HL-60/S4 treated with phorbol 12-myristate 13-acetate at 8.2 ng/mL for 4 days and 3 days (cell line): ENCODE measurements around the gene ABHD5.

Source experiments
- in situ Hi-C: fragments of 300-500 bp; cut with MboI; formaldehyde crosslinking; loops from 2 replicates; pipeline ENCODE4 v1.15.0; 2022; ENCODE audit warnings: low sequenced_read_pairs

Gene ABHD5

GRCh38 chr3:43710607-43711006 lies 19.9 kb downstream of the ABHD5 start:
- in situ Hi-C loops, result no loop called here

- in situ Hi-C loops, result no loop called here
Observed at GRCh38 chr3:43718296-43718695, 27.6 kb downstream of the ABHD5 start.

GRCh38 chr3:43723121-43723734 lies 32.5 kb downstream of the ABHD5 start:
- in situ Hi-C loops, result no loop called here

- in situ Hi-C loops, result no loop called here
Observed at GRCh38 chr3:43726521-43726920, 35.8 kb downstream of the ABHD5 start.

- in situ Hi-C loops, result no loop called here
Observed at GRCh38 chr3:43727930-43728329, 37.2 kb downstream of the ABHD5 start.

GRCh38 chr3:43728476-43728875 lies 37.7 kb downstream of the ABHD5 start:
- in situ Hi-C loops, result no loop called here

GRCh38 chr3:43728947-43729346 lies 38.2 kb downstream of the ABHD5 start:
- in situ Hi-C loops, result no loop called here

GRCh38 chr3:43729707-43730414 lies 39.1 kb downstream of the ABHD5 start:
- in situ Hi-C loops, result no loop called here

- in situ Hi-C loops, result no loop called here
Observed at GRCh38 chr3:43732747-43733425, 42.1 kb downstream of the ABHD5 start.

GRCh38 chr3:43733459-43734384 lies 43.0 kb downstream of the ABHD5 start:
- in situ Hi-C loops, result no loop called here

- in situ Hi-C loops, result no loop called here
Observed at GRCh38 chr3:43734685-43735084, 43.9 kb downstream of the ABHD5 start.

- in situ Hi-C loops, result no loop called here
Observed at GRCh38 chr3:43735618-43736017, 44.9 kb downstream of the ABHD5 start.

GRCh38 chr3:43736558-43737440 lies 46.1 kb downstream of the ABHD5 start:
- in situ Hi-C loops, result no loop called here

- in situ Hi-C loops, result no loop called here
Observed at GRCh38 chr3:43738305-43738704, 47.6 kb downstream of the ABHD5 start.

- in situ Hi-C loops, result no loop called here
Observed at GRCh38 chr3:43742920-43743319, 52.2 kb downstream of the ABHD5 start.

GRCh38 chr3:43747641-43748040 lies 56.9 kb downstream of the ABHD5 start:
- in situ Hi-C loops, result no loop called here

- in situ Hi-C loops, result no loop called here
Observed at GRCh38 chr3:43748179-43748578, 57.4 kb downstream of the ABHD5 start.

GRCh38 chr3:43748645-43749044 lies 57.9 kb downstream of the ABHD5 start:
- in situ Hi-C loops, result no loop called here

GRCh38 chr3:43752905-43753304 lies 62.2 kb downstream of the ABHD5 start:
- in situ Hi-C loops, result no loop called here
